HG03103 (cell line): Measurements from ENCODE around the gene YBX1.

Experiments used
- ATAC-seq: cut with Tn5 transposase; IDR thresholded peaks from one replicate; pipeline ENCODE4 v1.9.1; 2021; ENCODE audit warnings: low read depth; ENCODE audit not compliant: unreplicated experiment

Gene YBX1

GRCh38 chr1:42681741-42682483 lies at the start of gene YBX1:
Gene YBX1 (plus strand): TSS chr1:42682418. CDS start chr1:42682566, 148 bp downstream.
- ATAC-seq: peak; percentile 69

- no peak for ATAC-seq
These were observed 43.1 kb upstream of the YBX1 start for GRCh38 chr1:42639116-42639515.

GRCh38 chr1:42646056-42646455 lies 36.2 kb upstream of the YBX1 start:
- ATAC-seq: no peak

GRCh38 chr1:42657201-42657600 lies 25.0 kb upstream of the YBX1 start:
- ATAC-seq: no peak

- ATAC-seq: peak; percentile 98
These were observed 24.0 kb upstream of the YBX1 start, which contains the start of gene PPIH for GRCh38 chr1:42657981-42658876. Gene PPIH (plus strand): TSS chr1:42658423. CDS start chr1:42658447, 24 bp downstream.

- ATAC-seq: no peak
These were observed 23.3 kb upstream of the YBX1 start for GRCh38 chr1:42658877-42659337.

GRCh38 chr1:42660907-42661500 lies 21.2 kb upstream of the YBX1 start:
- no peak for ATAC-seq

- no peak for ATAC-seq
These were observed 12.3 kb upstream of the YBX1 start for GRCh38 chr1:42669936-42670335.

GRCh38 chr1:42670425-42670824 lies 11.8 kb upstream of the YBX1 start:
- no peak for ATAC-seq

- no peak for ATAC-seq
These were observed 8.0 kb upstream of the YBX1 start for GRCh38 chr1:42674214-42674613.

GRCh38 chr1:42674682-42675081 lies 7.5 kb upstream of the YBX1 start:
- no peak for ATAC-seq

GRCh38 chr1:42675467-42675866 lies 6.8 kb upstream of the YBX1 start:
- ATAC-seq: no peak

- no peak for ATAC-seq
These were observed 5.6 kb upstream of the YBX1 start for GRCh38 chr1:42676534-42677087.

GRCh38 chr1:42679364-42679983 lies 2.7 kb upstream of the YBX1 start:
- no peak for ATAC-seq

- ATAC-seq: no peak
These were observed 2.2 kb upstream of the YBX1 start for GRCh38 chr1:42680055-42680454.

GRCh38 chr1:42680921-42681683 lies 1.1 kb upstream of the YBX1 start:
- no peak for ATAC-seq

- ATAC-seq: peak; percentile 9
These were observed 193 bp downstream of the YBX1 start for GRCh38 chr1:42682484-42682738.

GRCh38 chr1:42682739-42683531 lies 717 bp downstream of the YBX1 start:
- ATAC-seq: peak; percentile 38

- no peak for ATAC-seq
These were observed 1.9 kb downstream of the YBX1 start for GRCh38 chr1:42684139-42684538.
